Renal cortex interstitium (tissue), 11 donors: ENCODE results near the gene CREB3L2. TPM values are rescaled to one million over a fixed set of nuclear protein-coding genes. Genes with fewer than 3 reads are reported as not detected.

Experiments used
- DNase-seq, 11 donors: peaks; one replicate each; pipeline ENCODE4 v3.0.0-alpha.2; 2013; ENCODE audit warnings: low read depth in 9 of 11, low spot score in 4 of 11; ENCODE audit errors: extremely low read depth in 1 of 11
- polyA plus RNA-seq, 3 donors: library from polyadenylated mRNA; unstranded; fragments of 120-200 nt; gene quantifications; one replicate each; pipeline ENCODE4 v1.2.1, GENCODE V29; 2013; ENCODE audit not compliant: insufficient read length in 3 of 3

CREB3L2 gene
- polyA plus RNA-seq, 3 donors: 52.0 to 56.7 (median 53.1) TPM

DNA sequence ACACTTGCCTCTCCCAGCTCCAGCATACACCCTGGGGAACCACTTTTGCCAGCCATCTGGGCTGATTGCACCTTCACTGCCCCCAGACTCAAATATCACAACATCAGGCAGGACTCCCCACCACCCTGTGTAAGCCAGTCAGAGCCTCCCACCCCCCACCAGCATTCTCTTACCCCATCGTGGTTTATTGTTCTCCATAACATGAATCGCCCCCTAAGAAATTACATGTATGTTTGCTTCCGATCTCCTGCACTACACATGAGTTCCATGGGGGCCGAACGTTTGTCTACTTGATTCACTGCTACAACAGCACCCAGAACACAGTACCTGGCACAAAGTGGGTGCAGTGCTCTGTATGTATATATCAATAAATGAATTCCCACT, 39.4 kb downstream of the CREB3L2 start:
- DNase-seq: no peak

DNA sequence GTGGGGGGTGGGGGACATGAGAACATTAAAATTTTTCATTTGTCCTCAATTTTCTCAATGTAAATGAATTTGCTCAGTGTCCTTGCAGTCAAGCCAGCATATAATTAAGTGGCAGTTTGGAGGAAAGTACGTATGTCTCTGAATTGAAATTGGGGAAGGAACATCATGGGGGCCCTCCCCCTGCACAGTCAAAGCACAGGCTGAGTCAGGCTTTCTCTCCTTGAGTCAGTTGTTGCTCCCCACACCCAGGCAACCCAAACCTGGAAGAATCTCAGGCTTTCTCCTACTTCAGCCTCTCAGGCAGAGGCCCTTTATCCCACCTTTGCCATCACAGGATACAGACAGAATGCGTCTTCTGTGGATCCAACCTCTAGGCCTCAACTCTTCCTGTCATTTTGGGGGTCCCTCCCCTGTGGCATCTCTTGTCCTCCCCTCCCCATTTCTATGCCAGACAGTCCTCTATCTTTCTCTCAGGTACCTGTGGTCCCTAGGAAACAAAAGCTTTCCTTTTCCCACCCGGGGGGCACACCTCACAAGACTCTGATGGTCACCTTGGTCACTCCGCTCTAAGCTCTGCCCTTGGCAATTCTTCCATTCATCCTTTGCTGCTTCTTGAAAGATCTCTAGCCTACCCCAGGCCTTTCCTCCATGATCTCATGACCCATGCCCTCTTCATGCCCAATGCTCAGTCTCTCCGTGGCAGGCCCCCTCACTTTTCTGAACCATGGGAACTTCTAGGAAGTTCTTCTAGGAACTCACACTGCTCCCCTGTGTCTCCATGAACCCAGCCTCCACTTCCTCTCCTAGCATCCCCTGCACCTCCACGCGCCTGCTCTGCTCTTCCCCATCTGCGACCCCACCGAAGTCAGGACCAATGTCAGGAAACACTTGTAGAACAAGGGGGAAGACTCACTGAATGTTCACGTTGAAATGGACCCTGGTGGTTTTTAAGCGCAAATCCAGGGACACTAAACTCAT, 40.4 kb downstream of the CREB3L2 start:
- DNase-seq: no peak

DNA sequence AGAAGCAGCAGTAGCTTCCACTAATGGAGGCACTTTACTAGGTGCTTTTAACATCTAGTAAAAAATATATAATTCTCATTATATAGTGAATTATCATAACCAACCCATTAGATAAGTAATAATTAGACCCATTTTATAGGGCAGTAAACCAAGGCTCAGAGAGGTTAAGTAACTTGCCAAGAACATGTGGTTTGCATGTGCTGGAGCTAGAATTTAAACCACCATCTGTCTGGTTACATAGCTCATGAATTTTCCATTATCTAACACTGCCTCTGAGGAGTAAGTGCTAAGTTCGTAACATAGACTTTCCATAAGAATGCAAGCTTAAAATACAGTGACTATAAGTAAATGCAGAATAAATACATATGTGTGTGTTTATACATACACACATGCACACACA, 41.9 kb downstream of the CREB3L2 start:
- no peak for DNase-seq

DNA sequence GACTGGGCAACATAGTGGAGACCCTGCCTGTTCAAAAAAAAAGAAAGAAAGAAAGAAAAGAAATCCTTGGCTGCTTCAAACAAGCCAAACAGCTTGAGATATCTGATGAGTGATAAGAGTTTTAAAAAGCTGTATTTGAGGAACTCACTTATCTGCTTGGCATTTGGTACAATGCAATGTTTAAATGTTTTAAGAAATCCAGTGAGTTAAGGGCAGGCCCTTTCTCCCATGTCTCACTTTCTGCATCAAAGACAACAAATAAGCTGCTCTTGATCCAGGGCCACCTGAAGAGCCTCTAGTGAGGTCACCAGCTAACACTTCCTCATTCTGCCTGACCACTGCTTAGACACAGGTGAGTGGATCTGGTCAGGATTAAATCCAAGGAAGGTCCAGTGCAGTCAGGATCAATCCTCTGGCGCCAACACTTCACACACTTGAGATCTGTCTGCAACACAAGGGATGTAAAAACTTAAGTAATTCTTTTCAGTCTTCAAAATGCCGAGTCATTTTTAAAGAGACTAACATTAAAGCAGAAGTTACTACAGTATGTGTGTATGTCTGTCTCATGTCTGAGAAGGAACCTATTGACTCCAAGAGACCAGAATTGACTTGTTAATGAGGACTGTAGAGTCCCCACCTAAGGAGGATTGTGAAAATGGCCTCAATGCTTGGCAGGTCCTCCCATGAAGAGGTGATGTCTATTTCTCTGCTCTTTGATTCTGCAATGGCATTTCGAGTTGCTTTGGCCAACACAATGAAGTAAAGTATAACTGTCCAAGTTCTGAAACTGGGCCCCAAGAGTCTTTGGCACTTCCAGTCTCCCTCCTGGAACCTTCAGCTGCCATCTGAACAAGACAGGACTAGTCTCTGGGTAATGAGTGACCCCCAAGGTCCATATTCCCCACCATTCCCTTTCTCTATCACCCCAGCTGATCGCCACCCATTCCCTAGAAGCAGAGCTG, 43.1 kb downstream of the CREB3L2 start:
- DNase-seq: no peak

DNA sequence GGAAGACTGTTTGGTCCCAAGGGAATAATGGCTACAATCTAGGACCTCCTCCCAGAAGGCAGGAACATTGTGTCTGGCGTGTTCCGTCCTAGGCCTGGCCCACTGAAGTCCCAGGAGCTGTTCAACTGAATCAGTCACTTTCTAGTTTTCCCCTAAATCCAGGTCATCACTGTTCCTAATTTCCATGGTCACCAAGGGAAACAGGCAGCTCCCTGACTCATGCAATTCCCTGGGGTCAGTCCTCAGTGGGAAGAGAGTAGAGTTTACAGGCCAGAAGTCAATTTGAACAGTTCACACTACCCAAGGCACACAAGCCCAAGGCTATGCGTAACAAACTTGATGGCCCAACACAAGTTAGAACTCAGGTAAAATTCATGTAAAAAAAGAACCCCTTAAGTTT, 44.0 kb downstream of the CREB3L2 start:
- DNase-seq: no peak

DNA sequence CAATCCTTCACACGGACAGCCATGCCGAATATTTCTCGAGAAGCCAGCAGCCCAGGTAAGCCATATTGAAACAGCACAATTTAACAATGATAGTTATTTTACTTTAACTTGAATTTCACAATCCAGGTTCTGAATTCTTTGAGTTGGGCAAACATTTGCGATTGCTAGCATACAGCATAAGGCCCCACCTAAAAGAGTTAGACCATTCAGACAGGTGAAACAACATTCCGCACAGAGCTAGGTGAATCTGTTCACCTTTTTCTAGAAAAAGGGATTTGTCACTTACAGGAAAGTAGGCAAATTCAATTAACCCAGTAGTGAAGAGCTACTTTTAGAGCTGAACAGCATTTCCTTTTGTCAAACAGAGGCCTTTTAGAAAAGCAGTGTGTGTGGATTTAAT, 45.3 kb downstream of the CREB3L2 start:
- no peak for DNase-seq

DNA sequence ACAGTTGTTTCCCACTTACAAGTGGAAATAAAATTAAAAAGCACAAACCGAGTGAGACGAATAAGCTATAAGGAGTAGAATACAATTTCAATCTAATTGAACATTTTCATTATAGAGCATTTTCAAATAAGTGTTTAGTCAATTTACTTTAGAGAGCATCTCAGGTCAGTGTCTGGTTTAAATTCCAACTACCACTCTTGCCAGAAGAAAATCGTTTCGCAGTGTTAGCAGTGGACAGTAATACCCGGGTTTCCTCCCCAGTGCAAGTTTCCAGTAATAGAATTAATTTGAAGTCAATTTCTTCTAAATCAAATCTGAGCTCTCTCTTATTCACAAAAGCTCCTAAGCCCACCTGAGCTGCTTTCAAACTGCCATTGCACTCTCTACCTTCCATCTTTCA, 45.7 kb downstream of the CREB3L2 start:
- no peak for DNase-seq

DNA sequence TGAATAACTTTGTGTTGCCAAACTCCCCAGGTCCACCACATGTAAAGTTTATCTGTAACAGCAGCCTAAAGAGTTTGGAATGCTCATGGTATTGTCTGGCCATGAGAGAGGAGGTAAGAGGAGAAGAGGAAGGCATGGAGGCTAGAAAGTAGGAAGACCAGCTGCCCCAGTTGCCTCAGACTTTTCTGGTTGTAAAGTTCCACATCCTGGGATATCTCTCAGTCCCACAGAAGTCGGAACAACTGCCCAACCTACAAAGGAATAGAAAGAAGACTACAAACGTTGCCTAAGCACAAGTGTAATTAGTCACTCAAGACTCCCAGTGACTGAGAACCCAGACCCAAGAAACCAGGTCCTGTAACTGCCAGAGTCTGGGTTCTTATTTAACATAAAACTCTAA, 47.3 kb downstream of the CREB3L2 start:
- no peak for DNase-seq

DNA sequence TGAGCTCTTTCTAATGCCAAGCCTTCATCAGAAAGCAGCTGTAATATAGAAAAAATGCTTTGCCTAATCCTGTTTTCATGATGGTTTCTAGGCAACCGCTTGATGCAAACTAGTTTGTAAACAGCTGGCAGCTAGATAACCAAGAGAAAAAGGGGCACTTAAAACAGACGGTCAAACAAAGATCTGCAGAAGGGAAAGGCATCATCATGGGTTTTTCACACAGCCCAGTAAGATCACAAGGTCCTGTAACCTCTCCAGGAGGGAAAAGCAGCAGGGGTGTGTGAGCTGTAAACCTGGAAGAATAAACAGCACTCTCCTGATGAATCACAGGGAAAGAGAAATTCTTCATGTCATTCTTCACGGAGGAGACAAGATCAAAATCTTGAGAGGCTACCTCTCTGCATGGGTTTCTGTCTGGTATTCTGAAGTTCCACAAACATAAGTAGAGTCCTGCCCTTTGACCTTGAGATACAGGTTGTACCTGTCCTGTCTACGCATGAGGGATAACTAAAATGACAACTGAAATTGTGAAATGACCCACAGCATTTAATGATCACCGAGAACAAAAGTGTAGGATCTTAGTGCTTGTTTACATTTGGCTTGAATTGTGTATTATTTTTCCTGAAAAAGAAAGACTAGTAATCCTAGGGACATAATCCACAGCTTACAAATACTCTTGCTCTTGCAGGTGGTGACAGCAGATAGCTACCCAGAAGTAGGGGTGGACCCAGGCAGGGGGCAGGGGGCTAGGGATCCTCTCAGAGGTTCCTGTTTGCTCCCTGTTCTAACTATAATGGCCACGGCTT, 48.0 kb downstream of the CREB3L2 start:
- peak in 2 of 11 donors; percentile 38 to 51 for DNase-seq

DNA sequence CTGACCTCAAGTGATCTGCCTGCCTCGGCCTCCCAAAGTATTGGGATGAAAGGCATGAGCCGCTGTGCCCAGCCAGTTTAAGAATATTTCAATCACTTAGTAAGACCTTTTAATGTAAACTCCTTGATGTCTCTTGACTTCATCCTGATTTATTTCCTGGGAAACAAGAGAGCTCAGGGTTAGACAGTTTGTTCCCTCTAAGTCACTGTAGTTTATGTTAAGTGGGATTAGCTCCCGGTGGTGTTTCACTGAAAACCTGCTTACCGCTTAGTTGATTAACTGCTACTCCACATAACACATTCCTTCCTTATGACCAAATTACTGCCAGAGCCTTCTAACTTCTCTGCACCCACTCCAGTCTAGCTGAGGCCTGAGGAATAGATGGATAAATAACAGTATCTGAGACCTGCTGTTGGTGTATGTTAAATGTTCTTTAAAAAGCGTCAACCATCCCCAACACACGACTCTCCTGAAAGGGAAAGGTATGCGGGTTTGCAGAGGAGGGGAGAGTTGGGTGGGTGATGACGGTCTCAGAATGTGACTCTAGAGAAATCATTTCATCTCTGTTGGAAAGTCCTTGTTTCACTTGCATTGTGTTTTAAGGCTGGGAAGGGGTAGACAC, 48.7 kb downstream of the CREB3L2 start:
- DNase-seq: peak in 5 of 11 donors; percentile 37 to 63 (median 47)

DNA sequence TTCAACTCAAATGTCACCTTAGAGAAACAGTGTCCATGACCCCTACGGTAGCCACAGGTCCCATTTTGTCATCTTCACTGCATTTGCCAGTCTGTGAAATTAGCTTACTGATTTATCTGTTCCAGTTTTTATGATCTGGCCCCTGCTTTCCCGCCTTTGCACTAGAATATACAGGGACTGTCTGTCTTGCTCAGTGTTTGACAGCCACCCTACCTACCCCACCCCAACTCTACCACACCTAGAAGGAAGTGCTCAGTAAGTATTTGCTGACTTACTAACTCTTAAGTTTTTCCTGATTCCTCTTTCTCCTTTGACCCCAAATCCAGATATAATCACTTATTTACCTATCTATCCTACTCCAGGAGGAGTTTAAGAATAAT, 49.5 kb downstream of the CREB3L2 start:
- DNase-seq: no peak

DNA sequence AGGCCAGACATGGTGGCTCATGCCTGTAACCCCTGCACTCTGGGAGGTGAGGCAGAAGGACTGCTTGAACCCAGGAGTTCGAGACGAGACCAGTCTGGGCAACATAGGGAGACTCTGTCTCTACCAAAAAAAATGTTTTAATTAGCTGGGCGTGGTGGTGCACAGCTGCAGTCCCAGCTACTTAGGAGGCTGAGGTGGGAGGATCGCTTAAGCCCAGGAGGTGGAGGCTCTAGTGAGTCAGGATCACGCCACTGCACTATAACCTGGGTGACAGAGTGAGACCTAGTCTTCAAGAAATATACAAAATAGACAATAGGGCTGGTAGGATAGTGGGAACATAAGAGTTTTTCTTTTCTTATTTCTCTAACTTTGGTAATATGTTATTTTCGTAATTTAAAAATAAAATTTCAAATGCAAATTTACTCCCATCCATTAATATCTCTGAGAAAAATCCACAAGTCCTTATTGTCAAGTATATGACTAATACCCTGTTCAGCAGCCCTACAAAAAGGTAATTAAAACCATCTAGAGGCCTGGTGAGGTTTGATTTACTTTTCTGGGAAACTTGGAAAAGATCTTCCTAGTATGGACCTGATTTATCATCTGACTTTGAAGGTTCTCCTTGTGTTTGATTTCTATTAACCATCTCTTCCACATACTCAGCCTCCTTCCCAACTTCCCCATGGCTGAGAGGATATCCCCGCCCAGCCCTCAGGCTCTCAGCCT, 50.0 kb downstream of the CREB3L2 start:
- DNase-seq: no peak

DNA sequence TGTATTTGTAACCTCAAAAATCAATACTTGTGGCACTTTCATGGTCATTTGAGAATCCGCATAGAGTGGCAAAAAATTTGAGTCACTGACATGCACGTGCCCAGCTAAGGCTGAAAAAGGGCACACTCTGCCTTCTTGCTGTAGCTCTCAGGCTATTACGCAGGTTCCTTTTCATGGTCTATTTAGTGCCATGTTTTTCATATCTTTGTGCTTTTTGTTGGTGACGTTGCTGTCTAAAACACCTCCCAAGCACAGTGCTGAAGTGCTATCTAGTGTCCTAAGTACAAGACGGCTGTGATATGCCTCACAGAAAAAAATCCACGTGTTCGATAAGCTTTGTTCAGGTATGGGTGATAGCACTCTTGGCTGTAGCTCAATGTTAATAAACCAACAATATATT, 50.9 kb downstream of the CREB3L2 start:
- no peak for DNase-seq

DNA sequence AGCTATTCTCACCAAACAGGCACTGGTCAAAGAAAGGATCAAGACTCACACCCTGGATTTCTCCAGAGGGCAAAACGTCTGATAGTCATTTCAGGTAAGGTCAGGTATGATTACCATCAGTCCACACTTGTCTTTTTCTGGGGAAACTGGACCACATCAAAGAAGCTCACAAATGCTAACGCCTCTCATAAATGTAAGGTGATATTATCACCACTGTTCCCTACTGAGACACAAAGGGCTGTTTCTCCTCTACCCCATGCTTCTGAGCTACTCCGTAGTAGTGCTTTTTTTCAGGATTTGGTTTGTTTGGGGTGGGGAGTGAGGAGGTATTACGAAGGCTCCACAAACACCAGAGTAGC, 51.6 kb downstream of the CREB3L2 start:
- no peak for DNase-seq

DNA sequence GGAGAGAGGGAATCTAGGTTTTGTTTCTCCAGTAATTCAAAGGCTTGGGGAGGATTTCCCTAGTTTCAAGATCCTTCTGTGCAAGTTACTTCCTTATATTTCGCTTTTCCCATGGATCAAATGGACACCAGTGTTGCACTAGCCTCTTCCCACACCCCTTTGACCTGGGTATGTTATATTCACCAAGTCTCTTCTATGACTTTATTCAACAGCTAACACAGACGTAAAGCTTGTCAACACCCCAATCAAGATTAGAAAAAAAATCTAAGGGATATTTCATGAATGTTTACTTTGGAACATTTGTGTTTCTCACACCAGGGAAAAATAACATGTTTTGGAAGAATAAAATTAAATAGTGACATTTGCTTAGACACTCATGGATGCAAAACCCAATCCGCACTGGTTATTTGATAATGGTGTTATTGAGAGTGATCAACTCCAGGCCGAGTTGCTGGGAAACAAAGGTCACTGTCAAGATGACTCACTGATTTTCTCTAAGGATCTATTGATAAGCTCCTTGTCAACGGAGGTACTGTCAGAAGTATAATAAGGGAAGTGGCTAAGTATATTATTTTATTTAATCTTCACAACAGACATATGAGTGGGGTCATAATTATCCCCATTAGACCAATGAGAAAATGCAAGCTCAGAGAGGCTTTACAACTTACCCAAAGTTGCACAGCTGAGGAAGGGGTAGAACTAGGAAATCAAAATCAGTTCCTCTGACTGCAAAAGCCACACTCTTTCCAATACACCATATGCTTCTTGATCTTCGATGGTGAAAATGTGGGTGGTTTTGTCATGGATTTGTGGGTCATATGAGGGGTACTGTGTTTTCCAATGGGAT, 52.2 kb downstream of the CREB3L2 start:
- no peak for DNase-seq

DNA sequence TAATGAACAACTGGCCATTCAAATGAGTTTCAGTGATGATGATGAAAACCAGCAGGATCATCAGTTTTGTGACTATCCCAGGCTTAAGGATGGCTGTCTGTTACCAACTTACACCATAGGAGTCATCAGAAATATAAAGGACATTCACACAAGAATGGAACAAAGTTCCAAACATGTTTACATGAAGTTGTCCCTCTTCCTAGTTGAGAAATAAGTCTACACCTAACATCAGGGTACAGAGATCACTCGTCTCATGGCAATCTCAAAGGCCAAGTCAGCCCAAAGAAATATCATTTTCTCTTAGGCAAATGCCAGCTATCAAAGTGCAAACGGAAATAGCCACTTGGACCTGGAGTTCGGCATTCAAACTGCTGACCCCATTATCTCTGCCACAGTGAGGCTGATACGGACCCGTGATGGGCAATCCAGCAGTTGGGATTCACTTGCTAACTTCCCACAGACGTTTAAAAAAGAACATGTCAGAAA, 53.0 kb downstream of the CREB3L2 start:
- DNase-seq: no peak
